ENCODE results near the gene PCLO. TPM values are rescaled to one million over a fixed set of nuclear protein-coding genes. Genes with fewer than 3 reads are reported as not detected.

PCLO gene
- total and polyA plus RNA-seq, 5 donors from 2014 or later: not detected

GRCh38 chr7:83014546-83014945 lies 148.1 kb downstream of the PCLO start:
- no peaks in the 10 kb centered on the region for H3K36me3 Mint-ChIP-seq
- Histone ChIP-seq H3K9me3 (ENCODE audit: control insufficient read depth in 2 of 2, low read length in 2 of 2) (peaks cover 2 to 9% of the 10 kb centered on the region in 2 experiments), H3K4me1 (ENCODE audit: control insufficient read depth, insufficient read depth, low read length, poor library complexity, severe bottlenecking) (no peaks in the 10 kb centered on the region), H3K4me3 (ENCODE audit: low read depth, low read length) (no peak overlapping the region), H3K27ac (ENCODE audit: insufficient read depth, low read length, poor library complexity, severe bottlenecking) (no peak overlapping the region), H3K27me3 (ENCODE audit: control insufficient read depth, insufficient read depth, low read length) (no peaks in the 10 kb centered on the region), H3K36me3 (ENCODE audit: control insufficient read depth, insufficient read depth, low read length) (no peaks in the 10 kb centered on the region)
- H3K4me1 Mint-ChIP-seq: no peaks in the 10 kb centered on the region
- DNase-seq (no peak), ATAC-seq (ENCODE audit: low read depth in 2 of 2) (no peak)
- H3K27ac Mint-ChIP-seq: no peak overlapping the region
- no peak overlapping the region for H3K4me3 Mint-ChIP-seq
- H3K9me3 Mint-ChIP-seq: peaks cover 0 to 13% (median 4%) of the 10 kb centered on the region in 7 donors
- H3K27me3 Mint-ChIP-seq: no peaks in the 10 kb centered on the region

- Histone ChIP-seq H3K4me1 (ENCODE audit: control insufficient read depth, insufficient read depth, low read length, poor library complexity, severe bottlenecking) (no peaks in the 10 kb centered on the region), H3K36me3 (ENCODE audit: control insufficient read depth, insufficient read depth, low read length) (no peaks in the 10 kb centered on the region), H3K4me3 (ENCODE audit: low read depth, low read length) (no peak overlapping the region), H3K9me3 (ENCODE audit: control insufficient read depth in 2 of 2, low read length in 2 of 2) (peaks cover 2 to 8% of the 10 kb centered on the region in 2 experiments), H3K27me3 (ENCODE audit: control insufficient read depth, insufficient read depth, low read length) (no peaks in the 10 kb centered on the region), H3K27ac (ENCODE audit: insufficient read depth, low read length, poor library complexity, severe bottlenecking) (no peak overlapping the region)
- H3K9me3 Mint-ChIP-seq: peaks cover 0 to 11% (median 6%) of the 10 kb centered on the region in 7 donors
- DNase-seq: no peak
- no peaks in the 10 kb centered on the region for H3K36me3 Mint-ChIP-seq
- H3K27me3 Mint-ChIP-seq: no peaks in the 10 kb centered on the region
- H3K4me1 Mint-ChIP-seq: no peaks in the 10 kb centered on the region
- no peak for ATAC-seq (ENCODE audit: low read depth in 2 of 2)
- H3K27ac Mint-ChIP-seq: no peak overlapping the region
- no peak overlapping the region for H3K4me3 Mint-ChIP-seq
Observed at GRCh38 chr7:83011954-83012353, 150.7 kb downstream of the PCLO start.

- Mint-ChIP-seq H3K4me1 (no peaks in the 10 kb centered on the region), H3K4me3 (no peak overlapping the region), H3K9me3 (peaks cover 0 to 18% (median 8%) of the 10 kb centered on the region in 7 donors), H3K27me3 (no peaks in the 10 kb centered on the region), H3K27ac (no peak overlapping the region), H3K36me3 (no peaks in the 10 kb centered on the region)
- DNase-seq (no peak), ATAC-seq (ENCODE audit: low read depth in 2 of 2) (no peak)
- Histone ChIP-seq H3K27me3 (ENCODE audit: control insufficient read depth, insufficient read depth, low read length) (no peaks in the 10 kb centered on the region), H3K9me3 (ENCODE audit: control insufficient read depth in 2 of 2, low read length in 2 of 2) (no peaks in the 10 kb centered on the region), H3K27ac (ENCODE audit: insufficient read depth, low read length, poor library complexity, severe bottlenecking) (no peak overlapping the region), H3K4me3 (ENCODE audit: low read depth, low read length) (no peak overlapping the region), H3K36me3 (ENCODE audit: control insufficient read depth, insufficient read depth, low read length) (no peaks in the 10 kb centered on the region), H3K4me1 (ENCODE audit: control insufficient read depth, insufficient read depth, low read length, poor library complexity, severe bottlenecking) (no peaks in the 10 kb centered on the region)
Observed at GRCh38 chr7:83005410-83005809, 157.3 kb downstream of the PCLO start.

DNA sequence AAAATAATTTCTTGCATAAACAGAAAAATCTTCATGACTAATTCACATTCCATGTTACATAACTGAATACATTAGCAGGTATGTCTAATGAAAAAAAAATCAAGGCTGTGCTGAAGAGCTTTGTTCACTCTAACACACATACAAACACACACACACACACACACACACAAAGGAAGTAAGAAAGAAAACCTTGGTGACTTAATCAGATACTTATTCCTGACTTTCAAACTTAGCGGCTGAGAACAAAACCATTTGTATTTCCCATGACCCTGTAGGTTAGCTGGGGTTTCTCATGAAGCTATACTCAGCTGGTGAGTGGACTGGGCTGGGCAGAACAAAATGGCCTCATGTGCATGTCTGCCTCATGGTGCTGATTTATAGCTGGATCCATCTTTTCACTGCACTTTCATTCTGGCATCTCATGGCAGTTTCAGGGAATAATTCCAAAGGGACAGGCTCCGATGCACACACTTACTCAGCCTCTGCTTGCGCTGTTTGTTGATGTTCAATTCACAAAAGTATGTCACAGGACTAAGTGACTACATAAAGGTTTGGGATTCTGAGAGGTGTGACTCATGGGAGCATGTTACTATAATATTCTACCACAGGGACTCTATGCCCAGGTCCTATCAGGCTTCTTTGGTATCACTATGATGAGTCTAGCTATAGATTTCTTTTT lies 161.2 kb downstream of the PCLO start:
- no peaks in the 10 kb centered on the region for H3K36me3 Mint-ChIP-seq

DNA sequence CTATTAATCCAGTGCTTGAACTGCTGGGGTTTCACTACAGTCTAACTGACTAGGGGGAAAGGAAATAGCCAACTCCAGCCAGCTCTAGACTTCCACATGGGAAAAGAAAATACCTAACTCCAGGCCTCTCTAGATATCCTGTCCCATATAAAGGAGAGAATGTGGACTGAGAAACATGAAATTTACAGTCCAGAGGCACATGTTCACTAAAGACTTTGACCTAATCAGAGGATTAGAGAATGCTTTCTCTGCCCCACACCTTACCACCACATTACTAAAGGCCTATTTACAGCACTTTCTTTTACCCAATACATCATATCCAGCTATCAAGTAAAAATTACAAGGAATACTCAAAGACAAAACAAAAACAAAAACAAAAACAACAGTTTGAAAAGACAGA lies 164.2 kb downstream of the PCLO start:
- DNase-seq: no peak
- Histone ChIP-seq H3K27ac (ENCODE audit: insufficient read depth, low read length, poor library complexity, severe bottlenecking) (no peak overlapping the region), H3K27me3 (ENCODE audit: control insufficient read depth, insufficient read depth, low read length) (no peaks in the 10 kb centered on the region), H3K36me3 (ENCODE audit: control insufficient read depth, insufficient read depth, low read length) (no peaks in the 10 kb centered on the region), H3K4me1 (ENCODE audit: control insufficient read depth, insufficient read depth, low read length, poor library complexity, severe bottlenecking) (no peaks in the 10 kb centered on the region), H3K9me3 (ENCODE audit: control insufficient read depth in 2 of 2, low read length in 2 of 2) (peaks cover 0 to 3% of the 10 kb centered on the region in 2 experiments), H3K4me3 (ENCODE audit: low read depth, low read length) (no peak overlapping the region)
- ATAC-seq (ENCODE audit: low read depth in 2 of 2): no peak
- Mint-ChIP-seq H3K9me3 (peaks cover 0 to 16% (median 9%) of the 10 kb centered on the region in 7 donors), H3K4me1 (no peaks in the 10 kb centered on the region), H3K27ac (no peak overlapping the region), H3K36me3 (no peaks in the 10 kb centered on the region), H3K27me3 (no peaks in the 10 kb centered on the region), H3K4me3 (no peak overlapping the region)

More for the DNA sequence above, 161.2 kb downstream of the PCLO start:
- no peaks in the 10 kb centered on the region for H3K36me3 ChIP-seq (ENCODE audit: control insufficient read depth, insufficient read depth, low read length)
- no peak overlapping the region for H3K27ac Mint-ChIP-seq
- DNase-seq (no peak), ATAC-seq (ENCODE audit: low read depth in 2 of 2) (peak in 1 of 2 donors; percentile 37)
- H3K27ac ChIP-seq (ENCODE audit: insufficient read depth, low read length, poor library complexity, severe bottlenecking): no peak overlapping the region
- no peaks in the 10 kb centered on the region for H3K27me3 Mint-ChIP-seq
- H3K4me3 ChIP-seq (ENCODE audit: low read depth, low read length): no peak overlapping the region
- H3K27me3 ChIP-seq (ENCODE audit: control insufficient read depth, insufficient read depth, low read length): no peaks in the 10 kb centered on the region
- H3K9me3 Mint-ChIP-seq: peaks cover 0 to 14% (median 8%) of the 10 kb centered on the region in 7 donors
- no peaks in the 10 kb centered on the region for H3K4me1 ChIP-seq (ENCODE audit: control insufficient read depth, insufficient read depth, low read length, poor library complexity, severe bottlenecking)
- no peaks in the 10 kb centered on the region for H3K4me1 Mint-ChIP-seq
- no peak overlapping the region for H3K4me3 Mint-ChIP-seq
- peaks cover 0 to 3% of the 10 kb centered on the region in 2 experiments for H3K9me3 ChIP-seq (ENCODE audit: control insufficient read depth in 2 of 2, low read length in 2 of 2)

DNA sequence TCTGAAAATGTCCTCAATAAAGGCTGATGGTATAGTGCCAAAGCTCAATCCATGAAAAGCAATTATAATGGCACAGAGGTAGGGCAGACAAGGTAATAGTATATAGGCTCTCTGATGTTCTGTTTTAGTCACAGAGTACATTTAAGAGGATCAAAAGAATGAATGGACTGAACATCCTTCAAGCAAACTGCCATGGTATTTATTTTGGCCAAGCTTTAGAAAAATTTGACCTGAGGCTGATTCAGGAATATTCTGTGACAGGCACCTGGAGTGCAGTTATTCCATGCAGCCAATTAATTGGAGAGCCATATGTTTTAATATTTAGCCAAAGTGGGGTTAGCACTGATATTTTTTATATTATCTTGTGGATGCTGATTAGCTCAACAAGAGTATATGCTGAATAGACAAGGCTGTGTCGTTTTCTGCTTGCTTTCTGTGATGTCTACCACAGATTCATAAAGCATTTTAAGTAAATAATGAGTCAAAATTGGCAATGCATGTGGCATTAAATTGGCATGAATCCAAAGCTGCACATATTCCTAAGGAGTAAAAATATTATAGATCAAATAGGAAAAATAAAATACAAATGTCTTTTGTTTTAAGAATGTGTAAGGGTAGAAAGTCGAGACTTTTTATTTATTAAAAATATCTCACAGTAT lies 177.4 kb downstream of the PCLO start:
- peaks cover 0 to 7% (median 0%) of the 10 kb centered on the region in 7 donors for H3K9me3 Mint-ChIP-seq
- Histone ChIP-seq H3K9me3 (ENCODE audit: control insufficient read depth in 2 of 2, low read length in 2 of 2) (no peaks in the 10 kb centered on the region), H3K36me3 (ENCODE audit: control insufficient read depth, insufficient read depth, low read length) (no peaks in the 10 kb centered on the region), H3K27me3 (ENCODE audit: control insufficient read depth, insufficient read depth, low read length) (no peaks in the 10 kb centered on the region), H3K4me1 (ENCODE audit: control insufficient read depth, insufficient read depth, low read length, poor library complexity, severe bottlenecking) (no peaks in the 10 kb centered on the region), H3K27ac (ENCODE audit: insufficient read depth, low read length, poor library complexity, severe bottlenecking) (no peak overlapping the region), H3K4me3 (ENCODE audit: low read depth, low read length) (no peak overlapping the region)
- ATAC-seq (ENCODE audit: low read depth in 2 of 2) (no peak), DNase-seq (no peak)
- no peaks in the 10 kb centered on the region for H3K4me1 Mint-ChIP-seq
- H3K4me3 Mint-ChIP-seq: no peak overlapping the region
- no peak overlapping the region for H3K27ac Mint-ChIP-seq
- no peaks in the 10 kb centered on the region for H3K36me3 Mint-ChIP-seq
- H3K27me3 Mint-ChIP-seq: no peaks in the 10 kb centered on the region

DNA sequence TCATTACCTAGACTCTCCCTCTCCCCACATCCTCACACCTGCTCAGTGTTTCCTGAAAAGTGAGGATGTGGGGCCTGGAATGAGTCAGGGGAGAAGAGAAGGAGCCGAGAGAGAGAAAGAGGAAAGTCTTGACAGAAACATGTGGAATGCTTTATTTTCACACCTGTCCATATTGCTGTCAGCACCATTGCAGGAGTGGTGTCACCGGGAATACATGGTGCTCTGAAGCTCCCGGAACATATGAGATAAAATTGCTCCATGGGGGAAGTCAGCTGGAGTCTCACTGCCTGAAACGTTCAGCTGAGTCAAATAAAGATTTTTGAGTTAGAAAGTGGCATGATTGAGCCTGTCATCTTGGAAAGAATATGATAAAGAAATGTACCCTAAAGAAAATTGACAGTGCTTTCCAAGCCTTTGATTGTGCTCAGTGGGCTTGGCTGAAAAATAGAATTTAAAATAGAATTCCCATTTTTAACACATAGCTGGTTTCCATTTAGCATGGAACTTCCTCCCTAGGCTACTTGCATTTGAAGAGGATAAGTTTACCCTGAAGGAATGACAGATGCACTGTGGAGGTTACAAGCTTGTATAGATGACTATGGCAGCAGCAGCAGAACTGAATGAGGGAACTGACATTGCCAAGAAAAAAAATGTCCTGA lies 182.4 kb downstream of the PCLO start:
- Histone ChIP-seq H3K36me3 (ENCODE audit: control insufficient read depth, insufficient read depth, low read length) (no peaks in the 10 kb centered on the region), H3K4me3 (ENCODE audit: low read depth, low read length) (no peak overlapping the region), H3K27ac (ENCODE audit: insufficient read depth, low read length, poor library complexity, severe bottlenecking) (no peak overlapping the region), H3K9me3 (ENCODE audit: control insufficient read depth in 2 of 2, low read length in 2 of 2) (no peaks in the 10 kb centered on the region), H3K27me3 (ENCODE audit: control insufficient read depth, insufficient read depth, low read length) (no peaks in the 10 kb centered on the region), H3K4me1 (ENCODE audit: control insufficient read depth, insufficient read depth, low read length, poor library complexity, severe bottlenecking) (no peaks in the 10 kb centered on the region)
- Mint-ChIP-seq H3K9me3 (peaks cover 0 to 8% (median 1%) of the 10 kb centered on the region in 7 donors), H3K36me3 (no peaks in the 10 kb centered on the region), H3K4me3 (no peak overlapping the region), H3K27ac (no peak overlapping the region), H3K4me1 (no peaks in the 10 kb centered on the region), H3K27me3 (no peaks in the 10 kb centered on the region)
- ATAC-seq (ENCODE audit: low read depth in 2 of 2) (no peak), DNase-seq (no peak)
